M059J (cell line): Measurements from ENCODE around the gene PHF13. TPM values are rescaled to one million over a fixed set of nuclear protein-coding genes. Genes with fewer than 3 reads are reported as not detected.
"Not testable (repeated sequence)": the region's sequence is repeated elsewhere in the genome, so short reads cannot be mapped to it uniquely, and the experiment has no call there.

Source experiments
- DNase-seq: peaks from one replicate; pipeline ENCODE4 v3.0.0-alpha.2; 2012; ENCODE audit warnings: low read depth
- total RNA-seq: library from RNA; depleted of rRNA; stranded (reverse); fragments of >200 nt; shearing (Covaris generic); gene quantifications from 2 replicates; pipeline ENCODE4 v1.2.3, GENCODE V29; 2014; rRNA removed

Gene PHF13
- total RNA-seq, 1 experiment from 2014 or later, result 22.3 TPM

DNA sequence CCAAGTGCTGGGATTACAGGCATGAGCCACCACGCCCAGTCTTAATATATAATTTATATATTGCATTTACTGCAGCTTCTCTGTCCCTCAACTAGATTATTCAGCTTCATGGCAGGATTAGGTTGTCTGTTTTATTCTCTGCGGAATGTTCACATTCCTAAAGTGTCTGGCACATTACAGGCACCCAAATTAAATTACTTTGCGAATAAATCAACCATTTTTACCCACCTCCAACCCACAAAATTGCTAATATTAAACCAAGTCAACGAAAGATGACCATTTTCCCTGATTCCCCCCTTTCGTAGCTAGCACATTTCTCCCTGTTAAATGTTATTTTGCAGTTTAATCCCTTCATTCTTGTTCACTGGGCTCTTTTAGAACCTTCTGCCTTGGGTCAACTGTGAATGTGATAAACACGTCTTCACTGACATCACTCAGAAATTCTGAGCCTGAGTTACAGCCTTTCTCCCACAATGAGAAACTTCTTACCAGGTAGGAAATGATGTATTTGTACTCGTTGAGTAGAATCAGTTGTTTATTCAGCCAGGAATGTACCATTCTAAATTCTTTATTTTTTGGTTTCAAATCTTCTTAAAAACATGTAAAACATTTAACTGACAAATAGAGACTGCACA, 47.0 kb downstream of the PHF13 start:
- no peak for DNase-seq

DNA sequence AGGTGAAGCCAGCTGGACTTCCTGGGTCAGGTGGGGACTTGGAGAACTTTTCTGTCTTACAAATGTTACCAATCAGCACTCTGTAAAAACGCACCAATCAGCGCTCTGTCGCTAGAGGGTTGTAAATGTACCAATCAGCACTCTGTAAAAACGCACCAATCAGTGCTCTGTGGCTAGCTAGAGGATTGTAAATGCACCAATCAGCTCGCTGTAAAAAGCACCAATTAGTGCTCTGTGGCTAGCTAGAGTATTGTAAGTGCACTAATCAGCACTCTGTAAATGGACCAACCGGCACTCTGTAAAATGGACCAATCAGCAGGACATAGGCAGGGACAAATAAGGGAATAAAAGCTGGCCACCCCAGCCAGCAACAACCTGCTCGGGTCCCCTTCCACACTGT, 48.9 kb downstream of the PHF13 start:
- not testable (repeated sequence) for DNase-seq

DNA sequence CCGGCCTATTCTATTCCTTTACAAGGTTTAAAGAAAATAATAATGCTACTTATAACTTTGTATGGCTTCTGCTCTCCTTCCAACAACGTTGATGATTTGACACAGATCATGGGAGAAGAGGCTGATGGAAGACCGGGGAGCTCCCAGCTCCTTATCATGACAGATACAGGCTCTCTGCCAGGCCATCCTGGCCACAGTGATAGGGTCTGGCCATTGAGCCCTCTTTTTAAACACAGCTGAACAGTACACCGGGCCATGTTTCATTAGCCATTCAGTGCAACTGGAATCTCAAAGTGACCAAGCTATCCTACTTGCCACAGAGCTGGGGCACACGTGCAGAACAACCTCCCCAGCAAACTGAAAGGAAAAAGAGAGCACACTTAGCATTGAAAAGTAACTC, 53.2 kb downstream of the PHF13 start:
- DNase-seq, result no peak

DNA sequence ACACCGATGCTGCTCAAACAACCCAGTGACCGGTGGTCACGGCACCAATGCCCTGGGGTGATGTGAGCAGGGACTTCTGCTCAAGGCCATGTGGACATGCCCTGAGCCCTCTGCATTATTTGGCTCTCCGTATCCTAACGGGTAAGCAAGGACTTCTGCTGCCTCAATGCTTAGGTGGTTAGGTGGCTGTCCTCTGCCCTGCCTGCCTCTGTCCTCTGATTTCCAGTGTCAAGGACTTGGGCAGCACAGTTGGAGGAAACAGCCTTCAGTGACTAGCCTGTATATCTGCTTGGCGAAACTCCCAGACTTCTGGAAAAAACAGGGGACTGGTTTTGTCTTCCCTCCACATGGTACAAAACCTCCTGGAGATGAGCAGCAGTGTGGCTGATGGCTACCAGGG, 53.6 kb downstream of the PHF13 start:
- DNase-seq, result no peak

DNA sequence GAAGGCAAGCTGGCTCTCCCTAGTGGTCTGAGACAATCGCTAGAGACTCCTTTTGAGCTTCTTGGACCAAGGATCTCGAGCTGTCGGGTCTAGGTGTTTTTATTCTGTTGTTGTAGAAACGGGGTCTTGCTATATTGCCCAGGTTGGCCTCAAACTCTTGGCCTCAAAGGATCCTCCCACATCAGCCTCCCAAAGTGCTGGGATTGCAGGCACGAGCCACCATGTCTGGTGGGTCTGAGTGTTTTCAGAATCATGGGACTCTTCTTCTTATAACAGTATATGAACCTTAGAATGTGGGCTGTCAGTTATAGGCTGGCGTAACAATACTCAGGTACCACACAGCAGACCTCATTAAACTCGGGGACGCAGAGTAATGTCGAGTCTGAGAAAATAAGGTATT, 55.0 kb downstream of the PHF13 start:
- DNase-seq, result no peak

DNA sequence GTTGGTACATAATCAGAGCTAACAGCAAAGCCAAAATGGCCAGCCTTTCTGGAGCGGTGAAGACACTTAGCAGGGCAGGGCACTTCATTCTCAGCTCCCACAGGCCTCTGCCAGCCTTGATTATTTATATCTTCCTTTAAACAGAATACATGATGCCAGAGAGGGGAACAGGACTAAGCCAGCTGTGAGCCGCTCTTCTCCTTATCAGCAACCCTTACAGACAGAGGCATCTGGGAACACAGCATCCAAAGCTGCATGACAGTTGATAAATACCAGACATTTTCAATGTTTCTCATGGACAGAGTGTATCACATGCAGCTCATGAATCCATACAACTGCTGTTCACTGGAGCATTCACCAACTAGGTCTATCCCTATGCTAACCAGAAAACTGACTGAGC, 59.0 kb downstream of the PHF13 start:
- DNase-seq, result no peak

Other genes with a start within 250 kb of the PHF13 start
- 102 and 113 TPM in 2 replicates for gene ACOT7, start 220.0 kb upstream of the PHF13 start, total RNA-seq
- 0.47 and 1.0 TPM in 2 replicates for gene HES2, start 193.8 kb upstream of the PHF13 start, total RNA-seq
- 0.02 TPM in 1 of 2 replicates, not detected in the other for gene ESPN, start 189.0 kb upstream of the PHF13 start, total RNA-seq
- 8.7 and 9.1 TPM in 2 replicates for gene TNFRSF25, start 147.6 kb upstream of the PHF13 start, total RNA-seq
- gene PLEKHG5, start 122.1 kb upstream of the PHF13 start, total RNA-seq, result 3.9 and 11.2 TPM in 2 replicates
- 13.2 and 25.5 TPM in 2 replicates for gene NOL9, start 59.2 kb upstream of the PHF13 start, total RNA-seq
- 0.27 TPM in 1 of 2 replicates, not detected in the other for gene TAS1R1, start 58.4 kb upstream of the PHF13 start, total RNA-seq
- gene ZBTB48, start 33.7 kb upstream of the PHF13 start, total RNA-seq, result 5.8 and 20.0 TPM in 2 replicates
- 14.4 and 32.2 TPM in 2 replicates for gene KLHL21, start 10.9 kb upstream of the PHF13 start, total RNA-seq
- 16.9 and 28.8 TPM in 2 replicates for gene THAP3, start 11.1 kb downstream of the PHF13 start, total RNA-seq
- 40.3 and 46.1 TPM in 2 replicates for gene DNAJC11, start 88.1 kb downstream of the PHF13 start, total RNA-seq
- gene CAMTA1, start 171.7 kb downstream of the PHF13 start, total RNA-seq, result 219 and 225 TPM in 2 replicates